SH-SY5Y (cell line): Measurements from ENCODE around the gene RS1.

Source experiments
- GATA2 ChIP-seq: IDR thresholded peaks from 2 replicates; pipeline ENCODE4 v1.6.1; 2011; ENCODE audit warnings: mild to moderate bottlenecking, low read depth, low read length
- GATA3 ChIP-seq: IDR thresholded peaks from 2 replicates; pipeline ENCODE4 v1.6.1; 2011; ENCODE audit warnings: low read depth, mild to moderate bottlenecking, low read length, moderate library complexity

Gene RS1

DNA sequence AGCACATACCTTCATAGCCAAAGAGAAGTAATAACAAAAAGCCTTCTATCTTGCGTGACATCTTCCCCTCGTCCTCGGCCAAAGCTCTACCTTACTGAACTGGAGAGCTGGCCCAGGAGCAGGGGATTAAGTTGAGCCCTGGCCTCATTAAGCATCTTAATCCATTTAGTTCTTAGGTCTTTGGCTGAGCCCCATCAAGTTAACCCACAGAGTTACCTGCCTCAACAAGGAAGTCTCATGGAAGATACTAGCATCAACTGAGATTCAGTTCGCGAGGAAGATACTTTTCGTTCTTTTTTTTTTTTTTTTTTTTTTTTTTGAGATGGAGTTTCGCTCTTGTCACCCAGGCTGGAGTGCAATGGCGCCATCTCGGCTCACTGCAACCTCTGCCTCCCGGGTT lies at the start of gene RS1:
TSS of gene RS1 (minus strand) at position 101 of the 400 bp plus-strand sequence. CDS start at position 61, 40 bp downstream.
- TF ChIP-seq GATA2 (no peak), GATA3 (no peak)

DNA sequence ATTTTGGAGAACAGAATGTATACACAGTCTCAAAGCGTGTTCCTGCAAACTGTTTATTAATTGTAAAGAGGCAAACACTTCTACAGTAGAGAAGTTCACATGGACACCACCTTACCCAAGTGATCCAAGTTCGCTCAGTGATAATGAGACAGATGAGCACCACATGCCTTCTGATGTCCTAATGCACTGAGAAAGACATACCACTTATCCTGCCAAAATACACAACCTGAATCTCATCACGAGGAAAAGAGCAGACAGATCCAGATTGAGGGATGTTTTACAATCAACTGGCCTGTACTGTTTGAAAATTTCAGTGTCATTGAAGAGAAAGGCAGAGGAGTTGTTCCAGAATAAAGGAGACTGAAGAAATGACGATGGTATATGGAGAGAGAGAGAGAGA lies 47.9 kb upstream of the RS1 start:
- TF ChIP-seq GATA3: no peak
- no peak for TF ChIP-seq GATA2

DNA sequence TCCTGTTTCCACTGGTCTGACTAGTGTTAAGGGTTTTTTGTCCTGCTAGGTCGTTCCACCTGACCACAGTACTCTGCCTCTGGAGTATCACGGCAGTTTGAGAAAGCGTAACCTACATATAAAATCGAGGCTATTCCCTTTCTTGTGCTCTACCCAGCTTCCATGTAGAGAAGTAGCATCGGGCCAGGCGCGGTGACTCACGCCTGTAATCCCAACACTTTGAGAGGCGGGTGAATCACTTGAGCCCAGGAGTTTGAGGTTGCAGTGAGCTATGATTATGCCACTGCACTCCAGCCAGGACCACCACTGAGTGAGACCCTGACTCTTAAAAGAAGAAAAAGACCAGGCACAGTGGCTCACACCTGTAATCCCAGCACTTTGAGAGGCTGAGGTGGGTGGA lies 43.0 kb upstream of the RS1 start:
- no peak for TF ChIP-seq GATA3
- no peak for TF ChIP-seq GATA2

- TF ChIP-seq GATA3 (no peak), GATA2 (no peak)
Observed at GRCh38 chrX:18709833-18710232, 37.9 kb upstream of the RS1 start.

DNA sequence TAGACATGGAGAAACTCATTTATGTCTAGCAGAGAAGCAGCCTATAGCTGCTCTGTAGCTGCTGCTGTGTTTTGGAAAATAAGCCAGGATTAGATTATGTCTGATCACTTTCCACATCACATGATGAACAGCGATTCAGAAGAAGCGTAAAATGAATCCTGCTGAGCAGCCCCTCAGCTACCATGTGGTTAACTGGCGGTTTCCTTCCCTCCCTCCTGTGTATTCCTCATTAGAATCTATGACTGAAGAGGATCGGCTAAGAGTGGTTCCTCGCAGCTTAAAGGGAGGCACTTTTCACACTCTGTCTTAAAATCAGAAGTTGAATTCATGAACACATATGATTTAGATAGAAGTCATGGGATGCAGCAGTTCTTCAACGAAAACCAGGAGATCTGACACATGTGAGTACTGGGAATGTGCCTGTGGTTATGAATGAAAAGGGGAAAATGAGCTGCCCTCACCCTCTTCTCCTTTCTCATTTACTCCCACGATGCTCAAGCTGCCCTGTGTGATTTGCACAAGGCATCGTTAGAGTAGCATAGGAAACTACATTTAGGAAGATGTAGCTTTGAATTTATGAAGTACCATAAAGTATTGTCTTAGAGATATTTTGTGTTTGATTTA lies 35.6 kb upstream of the RS1 start, which contains the start of gene PPEF1:
TSS of gene PPEF1 (plus strand) at position 220 of the 624 bp plus-strand sequence. CDS start at position 356, 136 bp downstream.
- TF ChIP-seq GATA3: no peak
- no peak for TF ChIP-seq GATA2

GRCh38 chrX:18702362-18703195 lies 30.7 kb upstream of the RS1 start:
- TF ChIP-seq GATA3: no peak
- TF ChIP-seq GATA2: no peak

GRCh38 chrX:18701621-18702361 lies 29.9 kb upstream of the RS1 start:
- TF ChIP-seq GATA2: peak; percentile 64
- no peak for TF ChIP-seq GATA3

- TF ChIP-seq GATA3 (no peak), GATA2 (no peak)
Observed at GRCh38 chrX:18698737-18699650, 27.1 kb upstream of the RS1 start.

GRCh38 chrX:18696653-18697052 lies 24.7 kb upstream of the RS1 start:
- TF ChIP-seq GATA2 (no peak), GATA3 (no peak)

GRCh38 chrX:18692541-18692940 lies 20.6 kb upstream of the RS1 start:
- TF ChIP-seq GATA2 (no peak), GATA3 (no peak)

GRCh38 chrX:18691431-18691830 lies 19.5 kb upstream of the RS1 start:
- no peak for TF ChIP-seq GATA3
- TF ChIP-seq GATA2: no peak

- TF ChIP-seq GATA2 (no peak), GATA3 (no peak)
Observed at GRCh38 chrX:18687856-18688495, 16.1 kb upstream of the RS1 start.

GRCh38 chrX:18682979-18683387 lies 11.1 kb upstream of the RS1 start:
- no peak for TF ChIP-seq GATA2
